ENCODE measurements around the gene NUP205.
A peak's percentile ranks its signal among the peaks of the same experiment; 100 is the strongest.
"Not testable (repeated sequence)": the region's sequence is repeated elsewhere in the genome, so short reads cannot be mapped to it uniquely, and the experiment has no call there.

The NUP205 gene

GRCh38 chr7:135620980-135621850 is 63.5 kb downstream of the NUP205 start:
- DNase-seq (ENCODE audit: low spot score) = peak; percentile 67

GRCh38 chr7:135634191-135634878 is 76.6 kb downstream of the NUP205 start:
- no peak for DNase-seq (ENCODE audit: low spot score)

GRCh38 chr7:135639690-135640089 is 82.0 kb downstream of the NUP205 start:
- not testable (repeated sequence) for DNase-seq (ENCODE audit: low spot score)

GRCh38 chr7:135644154-135644553 is 86.4 kb downstream of the NUP205 start:
- DNase-seq (ENCODE audit: low spot score) = no peak

GRCh38 chr7:135644729-135645128 is 87.0 kb downstream of the NUP205 start:
- DNase-seq (ENCODE audit: low spot score) = no peak

GRCh38 chr7:135645296-135645904 is 87.7 kb downstream of the NUP205 start:
- DNase-seq (ENCODE audit: low spot score) = peak; percentile 41

GRCh38 chr7:135647755-135648154 is 90.0 kb downstream of the NUP205 start:
- no peak for DNase-seq (ENCODE audit: low spot score)

- no peak for DNase-seq (ENCODE audit: low spot score)
Observed at GRCh38 chr7:135648235-135648634, 90.5 kb downstream of the NUP205 start.

GRCh38 chr7:135650831-135651573 is 93.3 kb downstream of the NUP205 start:
- peak; percentile 98 for DNase-seq (ENCODE audit: low spot score)

GRCh38 chr7:135653340-135654080 is 95.8 kb downstream of the NUP205 start:
- no peak for DNase-seq (ENCODE audit: low spot score)

GRCh38 chr7:135658564-135658963 is 100.8 kb downstream of the NUP205 start:
- DNase-seq (ENCODE audit: low spot score) = no peak

- DNase-seq (ENCODE audit: low spot score) = no peak
Observed at GRCh38 chr7:135659159-135659846, 101.6 kb downstream of the NUP205 start.

GRCh38 chr7:135661311-135662122 is 103.8 kb downstream of the NUP205 start:
- DNase-seq (ENCODE audit: low spot score) = peak; percentile 33

- DNase-seq (ENCODE audit: low spot score) = no peak
Observed at GRCh38 chr7:135662123-135662372, 104.3 kb downstream of the NUP205 start.

GRCh38 chr7:135662373-135663114 is 104.8 kb downstream of the NUP205 start, which contains the start of gene STMP1:
STMP1 (plus strand) TSS chr7:135662514.
- DNase-seq (ENCODE audit: low spot score) = peak; percentile 92

- DNase-seq (ENCODE audit: low spot score) = no peak
Observed at GRCh38 chr7:135664046-135664589, 106.4 kb downstream of the NUP205 start.

GRCh38 chr7:135665042-135665441 is 107.3 kb downstream of the NUP205 start:
- no peak for DNase-seq (ENCODE audit: low spot score)

- no peak for DNase-seq (ENCODE audit: low spot score)
Observed at GRCh38 chr7:135666156-135666555, 108.4 kb downstream of the NUP205 start.

GRCh38 chr7:135666846-135667245 is 109.1 kb downstream of the NUP205 start:
- no peak for DNase-seq (ENCODE audit: low spot score)
